Measurements from ENCODE around the gene DTX1. TPM values are rescaled to one million over a fixed set of nuclear protein-coding genes. Genes with fewer than 3 reads are reported as not detected.

The DTX1 gene
- total RNA-seq, 1 experiment from 2014 or later, result 5.5 TPM

DNA sequence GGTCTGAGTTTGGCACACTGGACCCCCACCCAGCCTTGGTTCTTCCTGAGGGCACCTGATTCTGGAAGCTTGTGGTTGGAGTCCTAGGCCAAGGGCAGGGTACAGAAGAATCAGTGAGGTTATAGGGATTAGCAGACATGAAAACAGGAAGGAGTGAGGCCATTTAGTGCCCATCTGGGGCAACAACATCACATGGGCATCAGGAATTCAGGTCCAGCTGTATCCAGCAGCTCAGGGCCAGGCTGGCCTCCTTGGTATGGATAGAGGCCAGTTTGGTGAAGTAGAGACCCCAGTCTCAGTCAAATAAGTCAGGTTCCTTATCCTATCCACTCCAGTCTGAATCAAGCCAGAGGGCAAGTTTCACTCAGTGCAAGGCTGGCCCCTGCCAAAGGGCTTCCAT, 42.8 kb downstream of the DTX1 start:
- ChIA-PET POLR2A (ENCODE audit: low non-redundant PET) (no interaction called here), CTCF (interaction anchor here (0.6 kb wide), 1 partner anchor 62 kb away, joined by 3 read pairs; no protein-coding TSS in a partner anchor)
- H3K27me3 ChIP-seq (replicated peaks; ENCODE audit: insufficient read depth, low read depth, low read length, poor library complexity), result no peaks in the 10 kb centered on the region
- no peak overlapping the region for H3K27ac ChIP-seq (ENCODE audit: low read depth, low read length, poor library complexity, severe bottlenecking)
- intact Hi-C loops (cut with micrococcal nuclease; ENCODE audit: unreplicated experiment), result loop anchor here (5.0 kb wide), 1 partner anchor 47 kb away; no protein-coding TSS in a partner anchor
- no TSS peak for BruUV-seq (replicated peaks)
- peaks cover 13% of the 10 kb centered on the region for H3K4me1 ChIP-seq (ENCODE audit: insufficient read depth, low read length, poor library complexity, severe bottlenecking)
- TF ChIP-seq, protein P1, sequence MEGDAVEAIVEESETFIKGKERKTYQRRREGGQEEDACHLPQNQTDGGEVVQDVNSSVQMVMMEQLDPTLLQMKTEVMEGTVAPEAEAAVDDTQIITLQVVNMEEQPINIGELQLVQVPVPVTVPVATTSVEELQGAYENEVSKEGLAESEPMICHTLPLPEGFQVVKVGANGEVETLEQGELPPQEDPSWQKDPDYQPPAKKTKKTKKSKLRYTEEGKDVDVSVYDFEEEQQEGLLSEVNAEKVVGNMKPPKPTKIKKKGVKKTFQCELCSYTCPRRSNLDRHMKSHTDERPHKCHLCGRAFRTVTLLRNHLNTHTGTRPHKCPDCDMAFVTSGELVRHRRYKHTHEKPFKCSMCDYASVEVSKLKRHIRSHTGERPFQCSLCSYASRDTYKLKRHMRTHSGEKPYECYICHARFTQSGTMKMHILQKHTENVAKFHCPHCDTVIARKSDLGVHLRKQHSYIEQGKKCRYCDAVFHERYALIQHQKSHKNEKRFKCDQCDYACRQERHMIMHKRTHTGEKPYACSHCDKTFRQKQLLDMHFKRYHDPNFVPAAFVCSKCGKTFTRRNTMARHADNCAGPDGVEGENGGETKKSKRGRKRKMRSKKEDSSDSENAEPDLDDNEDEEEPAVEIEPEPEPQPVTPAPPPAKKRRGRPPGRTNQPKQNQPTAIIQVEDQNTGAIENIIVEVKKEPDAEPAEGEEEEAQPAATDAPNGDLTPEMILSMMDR (conservative IDR thresholded peaks at IDR 0.05; ENCODE audit: low read depth, low read length), result no peak
- TF ChIP-seq EZH2 (IDR thresholded peaks at IDR 0.05; ENCODE audit: borderline replicate concordance, low read depth, low read length, poor library complexity, severe bottlenecking), result no peak
- no peak for DNase-seq (ENCODE audit: low spot score)
- no peak overlapping the region for H3K4me3 ChIP-seq (ENCODE audit: low read depth, low read length, poor library complexity, severe bottlenecking)
- no peaks in the 10 kb centered on the region for H3K36me3 ChIP-seq (ENCODE audit: insufficient read depth, low read length, poor library complexity, severe bottlenecking)
- no peaks in the 10 kb centered on the region for H3K9me3 ChIP-seq (ENCODE audit: low read depth, low read length, poor library complexity, severe bottlenecking)

GRCh38 chr12:113099764-113100163, 43.2 kb downstream of the DTX1 start:
- BruUV-seq (replicated peaks), result no TSS peak
- no peak for TF ChIP-seq EZH2 (IDR thresholded peaks at IDR 0.05; ENCODE audit: borderline replicate concordance, low read depth, low read length, poor library complexity, severe bottlenecking)
- TF ChIP-seq, protein P1 (conservative IDR thresholded peaks at IDR 0.05; ENCODE audit: low read depth, low read length), result no peak
- Histone ChIP-seq H3K4me1 (ENCODE audit: insufficient read depth, low read length, poor library complexity, severe bottlenecking) (peaks cover 13% of the 10 kb centered on the region), H3K27ac (ENCODE audit: low read depth, low read length, poor library complexity, severe bottlenecking) (no peak overlapping the region), H3K9me3 (ENCODE audit: low read depth, low read length, poor library complexity, severe bottlenecking) (no peaks in the 10 kb centered on the region), H3K36me3 (ENCODE audit: insufficient read depth, low read length, poor library complexity, severe bottlenecking) (no peaks in the 10 kb centered on the region), H3K27me3 (replicated peaks; ENCODE audit: insufficient read depth, low read depth, low read length, poor library complexity) (no peaks in the 10 kb centered on the region), H3K4me3 (ENCODE audit: low read depth, low read length, poor library complexity, severe bottlenecking) (no peak overlapping the region)
- ChIA-PET POLR2A (ENCODE audit: low non-redundant PET) (no interaction called here), CTCF (no interaction called here)
- no peak for DNase-seq (ENCODE audit: low spot score)
- intact Hi-C loops (cut with micrococcal nuclease; ENCODE audit: unreplicated experiment), result loop anchor here (5.0 kb wide), 1 partner anchor 47 kb away; no protein-coding TSS in a partner anchor

GRCh38 chr12:113101751-113102150, 45.2 kb downstream of the DTX1 start:
- H3K4me1 ChIP-seq (ENCODE audit: insufficient read depth, low read length, poor library complexity, severe bottlenecking), result peaks cover 13% of the 10 kb centered on the region
- DNase-seq (ENCODE audit: low spot score), result no peak
- H3K27ac ChIP-seq (ENCODE audit: low read depth, low read length, poor library complexity, severe bottlenecking), result no peak overlapping the region
- no peaks in the 10 kb centered on the region for H3K36me3 ChIP-seq (ENCODE audit: insufficient read depth, low read length, poor library complexity, severe bottlenecking)
- intact Hi-C loops (cut with micrococcal nuclease; ENCODE audit: unreplicated experiment), result no loop called here
- no peaks in the 10 kb centered on the region for H3K9me3 ChIP-seq (ENCODE audit: low read depth, low read length, poor library complexity, severe bottlenecking)
- ChIA-PET CTCF (no interaction called here), POLR2A (ENCODE audit: low non-redundant PET) (no interaction called here)
- TF ChIP-seq EZH2 (IDR thresholded peaks at IDR 0.05; ENCODE audit: borderline replicate concordance, low read depth, low read length, poor library complexity, severe bottlenecking), result no peak
- TF ChIP-seq, protein P1 (conservative IDR thresholded peaks at IDR 0.05; ENCODE audit: low read depth, low read length), result no peak
- no TSS peak for BruUV-seq (replicated peaks)
- H3K27me3 ChIP-seq (replicated peaks; ENCODE audit: insufficient read depth, low read depth, low read length, poor library complexity), result no peaks in the 10 kb centered on the region
- H3K4me3 ChIP-seq (ENCODE audit: low read depth, low read length, poor library complexity, severe bottlenecking), result no peak overlapping the region
